Small intestine (tissue), 7 donors: ENCODE measurements around the gene TBX15. TPM values are rescaled to one million over a fixed set of nuclear protein-coding genes. Genes with fewer than 3 reads are reported as not detected.
"Not testable (repeated sequence)": the region's sequence is repeated elsewhere in the genome, so short reads cannot be mapped to it uniquely, and the experiment has no call there.

Experiments
- DNase-seq, 2 donors: peaks; one replicate each; pipeline versions ENCODE4 v3.0.0 to v3.0.0-alpha.2; 2013
- FAIRE-seq: peaks from 2 replicates; lab custom pipeline; 2012; peaks lifted over from hg19 to GRCh38; lab: Jason Lieb, UNC
- H3K27ac ChIP-seq, 3 donors: one replicate each; pipeline ENCODE4 v1.5.1; 2013; ENCODE audit warnings: low read length in 2 of 3, mild to moderate bottlenecking in 2 of 3, control low read depth in 1 of 3, inconsistent platforms in 1 of 3, low read depth in 1 of 3, moderate library complexity in 1 of 3
- H3K27me3 ChIP-seq, 3 donors: one replicate each; pipeline ENCODE4 v1.6.1; 2013; ENCODE audit warnings: low read length in 3 of 3, inconsistent platforms in 1 of 3; ENCODE audit not compliant: control insufficient read depth in 3 of 3, insufficient read depth in 3 of 3
- H3K36me3 ChIP-seq, 3 donors: one replicate each; pipeline ENCODE4 v1.6.1; 2013; ENCODE audit warnings: low read length in 3 of 3, inconsistent platforms in 1 of 3, low read depth in 1 of 3, mild to moderate bottlenecking in 1 of 3, moderate library complexity in 1 of 3; ENCODE audit not compliant: control insufficient read depth in 3 of 3, insufficient read depth in 2 of 3
- H3K4me1 ChIP-seq, 3 donors: one replicate each; pipeline ENCODE4 v1.6.1; 2013; ENCODE audit warnings: low read length in 2 of 3, inconsistent platforms in 1 of 3, low read depth in 1 of 3, mild to moderate bottlenecking in 1 of 3, moderate library complexity in 1 of 3; ENCODE audit not compliant: control insufficient read depth in 3 of 3, insufficient read depth in 2 of 3
- H3K4me3 ChIP-seq, 3 donors: one replicate each; pipeline ENCODE4 v1.5.1; 2013; ENCODE audit warnings: low read length in 3 of 3, control low read depth in 1 of 3, inconsistent platforms in 1 of 3, low read depth in 1 of 3, mild to moderate bottlenecking in 1 of 3, moderate library complexity in 1 of 3
- H3K9me3 ChIP-seq, 2 donors: one replicate each; pipeline ENCODE4 v1.6.1; 2013; ENCODE audit warnings: low read depth in 1 of 2, low read length in 1 of 2; ENCODE audit not compliant: control insufficient read depth in 2 of 2, insufficient read depth in 1 of 2
- WGBS, 3 donors: extraction: QIAGEN DNeasy Blood & Tissue Kit; methylation state at CpG; one replicate each; pipeline ENCODE4 v1.1.7; 2013; 5-methylcytosine and 5-hydroxymethylcytosine counted together
- polyA plus RNA-seq, 4 donors: library from polyadenylated mRNA; stranded (reverse) in 3 of 4; unstranded in 1 of 4; fragments of 200-250 nt in 3 of 4; fragments of 120-200 nt in 1 of 4; gene quantifications; one replicate each; pipeline versions ENCODE4 v1.2.1 to v1.2.3, GENCODE V29; 2013
- donor health status: healthy with polysubstance abuse.
- donor health status: control.
- donor health status: control.
- donor health status: Bipolar disorder and iron deficiency.
- donor health status: healthy.

Gene TBX15
- polyA plus RNA-seq, 4 donors = 0.09 to 0.18 TPM; not detected in 2

DNA sequence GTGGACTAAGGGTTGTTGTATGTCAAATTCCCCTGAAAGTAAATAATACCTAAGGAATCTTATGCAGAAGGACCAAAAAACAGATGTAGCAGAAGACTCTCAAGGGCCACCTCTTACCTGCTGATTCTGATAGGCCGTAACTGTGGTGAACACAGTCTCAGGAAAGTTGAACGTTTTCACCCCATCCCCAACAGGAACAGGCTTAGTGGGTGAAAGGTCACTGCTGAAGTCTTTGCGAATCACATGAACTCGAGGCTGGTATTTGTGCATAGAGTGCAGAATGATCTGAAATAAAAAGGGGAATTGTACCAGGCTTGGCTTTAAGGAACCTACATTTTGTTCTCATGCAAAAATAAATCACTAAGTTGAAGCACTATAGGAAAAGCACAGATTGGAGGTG is 64.8 kb downstream of the TBX15 start:
- Histone ChIP-seq H3K4me3 (no peak overlapping the region), H3K27me3 (peaks cover 0 to 6% (median 0%) of the 10 kb centered on the region in 3 donors), H3K9me3 (no peaks in the 10 kb centered on the region), H3K27ac (no peak overlapping the region), H3K4me1 (no peaks in the 10 kb centered on the region), H3K36me3 (no peaks in the 10 kb centered on the region)
- WGBS, 3 donors = 44 to 48% (median 46%) methylated on average over 4 of the region's 4 CpGs
- no peak for DNase-seq
- no peak for FAIRE-seq

DNA sequence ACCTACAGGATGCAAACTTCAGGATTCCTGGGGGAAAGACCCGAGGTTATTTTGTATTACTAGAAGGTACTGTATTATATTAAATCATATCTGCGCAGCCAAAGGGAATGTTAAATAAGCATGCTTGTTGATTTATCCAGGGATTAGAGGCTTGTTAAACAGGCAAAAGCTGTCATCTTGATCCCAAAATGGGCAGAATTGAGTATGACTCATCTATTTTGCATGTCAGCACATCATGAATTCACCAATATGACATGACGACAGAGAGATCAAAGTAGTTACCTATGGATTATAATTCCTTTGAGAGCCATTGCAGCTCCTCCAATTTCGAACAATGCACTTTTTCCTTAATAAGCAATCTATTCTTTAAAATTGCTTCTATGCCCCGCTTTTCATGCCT is 66.1 kb downstream of the TBX15 start:
- DNase-seq (no peak), FAIRE-seq (no peak)
- Histone ChIP-seq H3K4me3 (no peak overlapping the region), H3K36me3 (no peaks in the 10 kb centered on the region), H3K27me3 (peaks cover 0 to 4% (median 0%) of the 10 kb centered on the region in 3 donors), H3K4me1 (no peaks in the 10 kb centered on the region), H3K9me3 (no peaks in the 10 kb centered on the region), H3K27ac (no peak overlapping the region)
- 77 to 83% (median 81%) methylated on average over 5 of the region's 5 CpGs for WGBS, 3 donors

DNA sequence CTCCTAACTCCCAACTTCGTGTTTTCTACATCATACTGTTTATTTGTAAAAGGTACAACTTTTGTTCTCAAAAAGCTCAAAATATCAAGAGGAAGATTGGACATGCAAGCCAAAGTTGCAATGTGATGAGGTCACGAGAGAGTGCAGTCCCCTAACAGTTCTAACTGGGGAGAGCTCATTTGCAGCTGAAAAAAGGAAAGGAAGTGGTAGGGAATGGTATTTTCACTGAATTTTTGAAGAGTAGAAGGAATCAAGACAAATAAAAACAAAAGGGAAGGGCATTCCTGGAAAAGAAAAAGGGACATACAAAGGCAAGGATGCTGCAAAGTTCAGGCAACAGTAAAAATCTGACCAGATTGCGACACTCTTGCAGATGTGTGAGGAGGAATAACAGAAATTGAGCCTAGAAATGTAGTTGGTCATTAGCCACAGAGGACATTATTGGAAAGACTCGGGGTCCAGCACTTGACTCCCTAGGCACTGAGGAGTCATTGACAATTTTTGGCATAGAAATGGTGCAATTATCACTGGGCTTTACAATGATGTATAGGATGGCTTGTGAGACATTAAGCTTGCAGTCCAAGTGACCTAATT is 67.9 kb downstream of the TBX15 start:
- H3K9me3 ChIP-seq = no peaks in the 10 kb centered on the region
- 59 to 71% (median 63%) methylated on average over 4 of the region's 4 CpGs for WGBS, 3 donors
- FAIRE-seq (no peak), DNase-seq (no peak)
- H3K4me1 ChIP-seq = no peaks in the 10 kb centered on the region
- no peak overlapping the region for H3K27ac ChIP-seq
- no peaks in the 10 kb centered on the region for H3K36me3 ChIP-seq
- H3K27me3 ChIP-seq = peaks cover 0 to 4% (median 0%) of the 10 kb centered on the region in 3 donors
- H3K4me3 ChIP-seq = no peak overlapping the region

DNA sequence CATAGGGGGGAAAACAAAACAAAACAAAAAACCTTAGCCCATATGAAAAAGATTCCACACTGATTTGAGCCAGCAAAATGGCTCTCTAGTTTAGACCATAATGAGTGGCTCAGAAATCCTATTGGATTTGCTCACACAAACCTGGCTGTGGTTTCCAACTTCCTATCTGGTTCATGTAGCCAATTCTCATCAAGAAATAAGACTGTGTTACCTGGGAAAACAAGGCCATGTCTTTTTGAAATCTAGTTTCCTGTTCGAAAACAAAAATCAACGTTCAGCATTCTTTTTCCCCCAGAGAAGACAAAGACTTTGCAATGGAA is 69.2 kb downstream of the TBX15 start:
- H3K36me3 ChIP-seq = no peaks in the 10 kb centered on the region
- 81 to 86% (median 85%) methylated on average over 2 of the region's 2 CpGs for WGBS, 3 donors
- DNase-seq (no peak), FAIRE-seq (no peak)
- no peak overlapping the region for H3K27ac ChIP-seq
- no peaks in the 10 kb centered on the region for H3K27me3 ChIP-seq
- no peaks in the 10 kb centered on the region for H3K4me1 ChIP-seq
- no peaks in the 10 kb centered on the region for H3K9me3 ChIP-seq
- H3K4me3 ChIP-seq = no peak overlapping the region

DNA sequence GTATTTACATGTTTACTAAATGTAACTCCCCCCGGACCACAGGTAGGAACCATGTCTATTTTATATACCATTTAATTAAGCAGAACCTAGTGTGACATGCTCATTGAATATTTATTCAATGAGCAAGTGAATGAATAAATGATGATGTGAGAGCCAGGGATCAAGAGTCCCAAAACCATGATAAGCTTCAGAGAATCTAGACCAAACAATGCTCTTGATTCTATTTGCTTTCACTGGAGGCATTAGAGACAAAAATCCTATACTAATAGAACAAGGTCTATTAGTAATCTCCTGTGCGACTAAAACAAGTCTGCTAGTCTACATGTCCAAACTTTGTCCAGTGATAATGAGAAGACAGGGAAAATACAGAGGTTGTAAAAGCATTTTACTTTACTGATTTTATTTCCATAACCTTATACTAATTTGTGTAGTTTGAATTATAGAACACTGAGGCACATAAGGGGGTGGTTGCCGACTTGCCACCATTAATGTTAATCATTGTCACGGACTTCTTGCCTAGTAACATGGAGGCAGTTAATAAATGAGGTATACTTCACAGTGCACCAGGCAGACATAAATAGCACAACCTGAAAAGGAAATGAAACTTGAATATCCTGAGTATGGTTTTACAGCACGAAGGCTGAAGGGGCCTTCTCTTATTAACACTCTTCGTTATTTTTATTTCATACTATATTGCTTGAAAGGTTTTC is 69.8 kb downstream of the TBX15 start:
- Histone ChIP-seq H3K9me3 (no peaks in the 10 kb centered on the region), H3K4me1 (no peaks in the 10 kb centered on the region), H3K4me3 (no peak overlapping the region), H3K27ac (no peak overlapping the region), H3K27me3 (no peaks in the 10 kb centered on the region), H3K36me3 (no peaks in the 10 kb centered on the region)
- WGBS, 3 donors = 63 to 76% (median 65%) methylated on average over 6 of the region's 6 CpGs
- FAIRE-seq (no peak), DNase-seq (no peak)

DNA sequence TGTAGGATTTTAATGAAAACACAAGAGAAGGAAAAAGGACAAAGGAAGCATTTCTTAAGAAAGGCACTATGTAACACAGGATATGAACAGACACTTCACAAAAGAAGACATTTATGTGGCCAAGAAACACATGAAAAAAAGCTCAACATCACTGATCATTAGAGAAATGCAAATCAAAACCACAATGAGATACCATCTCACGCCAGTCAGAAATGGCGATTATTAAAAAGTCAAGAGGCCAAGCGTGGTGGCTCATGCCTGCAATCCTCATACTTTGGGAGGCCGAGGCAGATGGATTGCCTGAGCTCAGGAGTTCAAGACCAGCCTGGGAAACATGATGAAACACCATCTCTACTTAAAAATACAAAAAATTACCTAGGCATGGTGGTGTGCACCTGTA is 71.8 kb downstream of the TBX15 start:
- not testable (repeated sequence) for H3K4me3 ChIP-seq, H3K27ac ChIP-seq, H3K4me1 ChIP-seq, DNase-seq, H3K27me3 ChIP-seq, H3K36me3 ChIP-seq, FAIRE-seq, H3K9me3 ChIP-seq
- 74 to 85% (median 77%) methylated on average over 4 of the region's 4 CpGs for WGBS, 3 donors

DNA sequence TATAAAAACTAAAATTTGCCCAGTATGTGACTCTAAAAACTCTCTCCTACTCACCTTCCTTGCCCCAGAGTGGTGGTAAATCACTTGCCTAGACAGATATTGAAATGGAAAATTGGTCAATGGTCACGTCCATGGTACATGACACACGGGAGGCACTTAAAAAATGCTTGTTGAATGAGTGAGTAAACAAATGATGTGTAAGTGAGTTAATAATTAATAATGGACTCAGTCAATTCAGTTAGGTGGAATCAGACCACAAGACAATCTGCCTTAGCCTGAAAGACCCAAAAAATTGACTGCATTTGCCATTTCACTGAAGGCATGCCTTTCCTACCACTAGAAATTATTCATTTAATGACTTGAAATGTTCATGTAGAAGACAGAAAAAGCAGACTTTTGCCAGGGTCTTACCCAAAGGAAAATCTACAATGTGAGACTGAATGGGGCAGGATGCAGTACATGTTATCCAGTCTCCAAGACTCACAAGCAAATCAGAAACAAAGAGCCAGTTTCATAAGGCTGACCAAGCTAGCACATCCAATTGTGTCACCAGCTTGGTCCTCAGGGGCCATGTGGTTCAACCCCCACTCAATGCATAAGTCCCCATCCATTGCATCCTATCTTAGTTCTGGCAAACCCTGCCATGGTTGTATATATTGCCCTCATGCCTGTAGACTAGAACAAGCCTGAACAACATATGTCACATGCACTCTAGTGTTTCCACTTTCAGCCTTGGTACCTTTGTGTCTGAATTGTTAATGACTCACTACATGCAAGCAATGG is 73.6 kb downstream of the TBX15 start:
- Histone ChIP-seq H3K4me3 (no peak overlapping the region), H3K9me3 (no peaks in the 10 kb centered on the region), H3K27ac (no peak overlapping the region), H3K36me3 (no peaks in the 10 kb centered on the region), H3K4me1 (no peaks in the 10 kb centered on the region), H3K27me3 (no peaks in the 10 kb centered on the region)
- 8 to 44% (median 25%) methylated on average over 2 of the region's 2 CpGs for WGBS, 3 donors
- DNase-seq (peak in 1 of 2 donors; percentile 3), FAIRE-seq (no peak)

DNA sequence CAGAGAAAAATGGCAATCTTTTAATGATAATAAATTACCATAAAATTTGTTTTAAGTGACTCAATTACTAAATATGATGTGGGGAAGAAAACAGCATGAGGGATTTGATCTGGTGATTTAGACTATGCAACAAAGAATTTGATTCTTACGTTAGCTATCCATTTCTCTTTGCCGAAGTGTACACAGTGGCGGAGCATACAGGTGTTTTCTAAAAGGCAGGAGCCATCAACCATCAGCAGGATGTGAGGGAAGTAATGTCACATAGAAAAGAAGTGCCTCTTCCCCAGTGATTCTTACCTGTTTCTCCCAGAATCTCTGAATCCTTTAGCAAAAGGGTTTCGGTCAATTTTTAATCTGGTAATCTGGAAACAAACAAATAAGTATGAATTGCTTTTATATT is 74.3 kb downstream of the TBX15 start:
- Histone ChIP-seq H3K27ac (no peak overlapping the region), H3K4me1 (no peaks in the 10 kb centered on the region), H3K36me3 (no peaks in the 10 kb centered on the region), H3K4me3 (no peak overlapping the region), H3K27me3 (no peaks in the 10 kb centered on the region), H3K9me3 (no peaks in the 10 kb centered on the region)
- FAIRE-seq = no peak
- no peak for DNase-seq
- WGBS, 3 donors = 79 to 87% (median 82%) methylated on average over 4 of the region's 4 CpGs
